Measurements from ENCODE around the gene DVL3.

The DVL3 gene

DNA sequence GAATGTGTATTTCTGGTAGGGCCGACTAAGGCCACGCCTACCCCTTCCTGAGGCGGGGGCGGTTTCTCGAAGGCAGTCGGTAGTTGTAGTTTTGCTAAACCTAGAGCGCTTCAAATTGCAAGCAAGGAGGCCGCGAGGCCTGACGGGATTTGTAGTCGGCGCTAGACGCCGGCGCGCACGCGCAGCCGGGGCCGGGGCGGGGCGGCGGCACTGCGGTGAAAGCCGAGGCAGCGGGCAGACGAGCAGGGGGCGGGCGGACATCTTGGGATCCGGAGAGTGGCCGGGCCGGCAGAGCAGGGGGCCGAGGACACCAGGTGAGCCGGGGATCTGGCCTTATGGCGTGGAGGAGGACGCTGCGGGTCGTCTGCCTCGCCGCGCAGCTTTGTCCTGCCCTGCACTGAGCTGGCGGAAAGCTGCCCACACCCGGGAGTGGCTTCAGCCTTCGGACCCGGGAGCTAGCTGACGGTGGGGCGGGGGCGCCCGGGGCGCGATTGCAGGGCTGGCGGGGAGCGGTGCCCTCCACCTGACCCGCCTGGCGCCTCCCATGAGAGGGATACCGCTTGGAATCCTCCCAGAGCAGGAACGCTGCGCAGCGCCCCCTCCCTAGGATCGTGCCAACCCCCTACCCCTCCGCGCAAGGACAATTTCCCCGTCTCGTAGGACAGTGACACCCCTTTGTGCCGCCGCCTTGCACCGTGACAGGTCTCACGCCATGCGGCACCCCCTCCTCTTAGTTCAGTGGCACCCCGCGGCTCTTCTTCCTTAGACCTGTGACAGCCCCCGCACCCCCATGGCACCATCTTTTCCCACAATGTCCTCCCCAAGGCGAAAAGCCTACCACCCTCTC lies 19.7 kb downstream of the DVL3 start, which contains the start of gene AP2M1:
Gene AP2M1 (plus strand): TSS at position 210 of the 847 bp plus-strand sequence. CDS start 2,139 bp downstream, outside the sequence.
- peak within 1 kb of the TSS; percentile 94 for H3K27ac ChIP-seq
- POLR2A ChIA-PET (ENCODE audit: low non-redundant PET) = interaction anchor here (0.6 kb wide), 1 partner anchor 21 kb away, joined by 3 read pairs; no protein-coding TSS in a partner anchor
- DNase-seq (ENCODE audit: low spot score) = peak; percentile 97
- CTCF ChIA-PET = no interaction called here
- TF ChIP-seq CTCF (conservative IDR thresholded peaks at IDR 0.05; ENCODE audit: low read depth) = no peak

DNA sequence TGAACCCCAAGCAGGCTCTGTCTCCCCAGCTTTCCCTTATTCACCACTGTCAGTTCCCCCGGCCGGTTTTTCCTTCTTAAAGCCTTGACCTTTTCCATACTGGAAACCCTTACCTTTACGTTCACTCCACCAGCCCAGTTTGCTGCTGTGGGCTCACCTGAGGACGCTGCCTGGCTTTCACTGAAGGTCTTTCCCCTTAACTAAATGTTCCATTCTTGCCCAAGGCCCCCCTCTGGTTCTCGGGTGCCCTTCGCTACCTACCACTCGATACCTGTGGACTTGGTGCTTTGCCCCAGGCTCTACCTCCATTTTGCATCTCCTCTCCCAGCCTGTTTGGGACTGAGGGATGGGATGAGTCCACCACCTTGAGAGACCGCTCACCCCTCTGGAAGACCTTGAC lies 20.3 kb downstream of the DVL3 start:
- ChIA-PET POLR2A (ENCODE audit: low non-redundant PET) (interaction anchor here (0.6 kb wide), 1 partner anchor 22 kb away, joined by 3 read pairs; no protein-coding TSS in a partner anchor), CTCF (interaction anchor here (0.9 kb wide), 1 partner anchor 114 kb away, joined by 3 read pairs; no protein-coding TSS in a partner anchor)
- DNase-seq (ENCODE audit: low spot score) = no peak
- peak overlapping the region; percentile 94 for H3K27ac ChIP-seq
- no peak for TF ChIP-seq CTCF (conservative IDR thresholded peaks at IDR 0.05; ENCODE audit: low read depth)

DNA sequence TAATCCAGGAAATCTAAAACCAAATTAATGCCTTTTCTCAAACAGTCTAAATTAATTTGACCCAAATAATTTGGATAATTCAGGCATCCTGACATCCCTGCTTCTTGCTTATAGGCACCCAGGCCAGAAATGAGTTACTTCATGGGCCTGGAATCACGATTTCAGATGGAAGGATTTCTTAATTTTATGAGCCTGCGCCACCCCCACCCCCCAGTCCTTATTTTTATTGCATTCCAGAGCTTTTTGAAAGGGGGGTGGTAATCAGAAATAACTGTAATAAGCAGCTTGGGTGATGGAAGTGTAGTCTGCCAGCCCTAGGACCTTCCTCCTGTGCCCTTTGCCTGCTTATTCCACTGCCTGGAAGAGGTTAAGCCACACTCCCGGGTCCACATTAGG lies 20.8 kb downstream of the DVL3 start:
- no peak for DNase-seq (ENCODE audit: low spot score)
- CTCF ChIA-PET = interaction anchor here (0.9 to 1.2 kb wide), 2 partner anchors 74 to 113 kb away, joined by 3 to 4 read pairs; no protein-coding TSS in a partner anchor
- peak overlapping the region; percentile 94 for H3K27ac ChIP-seq
- no peak for TF ChIP-seq CTCF (conservative IDR thresholded peaks at IDR 0.05; ENCODE audit: low read depth)
- POLR2A ChIA-PET (ENCODE audit: low non-redundant PET) = no interaction called here

- peak; percentile 92 for DNase-seq (ENCODE audit: low spot score)
- ChIA-PET CTCF (interaction anchor here (0.8 to 1.2 kb wide), 3 partner anchors 50 to 113 kb away, joined by 3 to 6 read pairs (median 4); no protein-coding TSS in a partner anchor), POLR2A (ENCODE audit: low non-redundant PET) (interaction anchor here (0.5 to 0.9 kb wide), 3 partner anchors 10 to 18 kb away, joined by 3 to 5 read pairs (median 4); partner anchors contain the start of gene ABCF3)
- H3K27ac ChIP-seq = peak overlapping the region; percentile 94
- TF ChIP-seq CTCF (conservative IDR thresholded peaks at IDR 0.05; ENCODE audit: low read depth) = no peak
These were observed 21.5 kb downstream of the DVL3 start for GRCh38 chr3:184176377-184177330.

DNA sequence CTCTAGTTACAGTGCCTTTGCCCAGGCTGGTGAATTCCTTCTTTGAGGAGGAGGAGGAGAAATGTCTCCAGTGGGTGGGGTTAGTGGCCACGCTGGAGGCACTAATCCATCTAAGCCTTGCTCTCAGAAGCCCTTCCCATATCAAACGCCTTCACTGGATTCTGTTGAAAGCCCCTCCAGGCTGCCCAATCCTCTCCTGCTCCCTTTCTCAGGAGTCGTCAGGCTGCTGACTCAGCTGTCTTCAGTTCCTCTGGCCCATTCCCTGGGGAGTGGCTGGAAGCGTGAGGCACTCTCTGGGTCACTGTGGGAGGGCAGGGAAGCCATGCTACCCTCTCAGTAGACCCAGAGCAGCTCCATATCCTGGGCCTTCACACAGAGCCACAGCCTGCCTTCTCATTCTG lies 22.2 kb downstream of the DVL3 start:
- TF ChIP-seq CTCF (conservative IDR thresholded peaks at IDR 0.05; ENCODE audit: low read depth) = no peak
- ChIA-PET CTCF (interaction anchor here (0.8 to 1.2 kb wide), 2 partner anchors 49 to 73 kb away, joined by 4 to 6 read pairs; no protein-coding TSS in a partner anchor), POLR2A (ENCODE audit: low non-redundant PET) (interaction anchor here (0.5 to 0.9 kb wide), 3 partner anchors 9 to 19 kb away, joined by 3 to 5 read pairs (median 4); partner anchors contain the start of gene ABCF3)
- H3K27ac ChIP-seq = peak overlapping the region; percentile 94
- DNase-seq (ENCODE audit: low spot score) = no peak
